GM12878 (cell line): ENCODE results near the gene HJV. TPM values are rescaled to one million over a fixed set of nuclear protein-coding genes. Genes with fewer than 3 reads are reported as not detected.

Experiments
- ATAC-seq: fragments of 200-7000 bp; cut with Tn5 transposase; 3 replicates; pipeline ENCODE4 v1.9.1; 2020; ENCODE audit warnings: mild to moderate bottlenecking, moderate library complexity
- BruUV-seq: library from RNA; stranded (reverse); fragments of 400-500 nt; replicated peaks from 2 replicates; lab custom pipeline; 2021; lab: Mats Ljungman, UMichigan
- CTCF ChIA-PET: fragments of 300-600 bp; sonication (Branson Sonifier 250); formaldehyde crosslinking; extraction: SDS; loops from one replicate; lab custom pipeline; 2021; ENCODE audit warnings: inconsistent platforms; lab: Yijun Ruan, JAX
- POLR2A ChIA-PET: fragments of 350-600 bp; formaldehyde crosslinking; extraction: SDS; loops from one replicate; lab custom pipeline; 2021; ENCODE audit warnings: inconsistent platforms; lab: Charles Lee
- RAD21 ChIA-PET: fragments of 300-600 bp; sonication (Branson Sonifier 250); formaldehyde crosslinking; loops from one replicate; lab custom pipeline; 2023; ENCODE audit warnings: antibody characterized with exemption; ENCODE audit not compliant: unreplicated experiment; lab: Charles Lee
- SMC1A ChIA-PET: fragments of 300-600 bp; sonication (Branson Sonifier 250); formaldehyde crosslinking; loops from one replicate; lab custom pipeline; 2023; ENCODE audit not compliant: unreplicated experiment, uncharacterized antibody; lab: Charles Lee
- DNase-seq: peaks from one replicate; pipeline ENCODE4 v3.0.0-alpha.2; 2011; ENCODE audit warnings: low read depth, low spot score
- FAIRE-seq: peaks from 3 replicates; lab custom pipeline; 2011; peaks lifted over from hg19 to GRCh38; lab: Jason Lieb, UNC
- H2AFZ ChIP-seq: 2 replicates; pipeline ENCODE4 v1.6.0; 2011; ENCODE audit warnings: low read depth, low read length, control low read depth; ENCODE audit not compliant: control insufficient read depth
- H3K27ac ChIP-seq: 2 replicates; pipeline ENCODE4 v1.5.1; 2011; ENCODE audit warnings: control low read depth; ENCODE audit not compliant: control insufficient read depth, insufficient read depth
- H3K27me3 ChIP-seq, 2 experiments: replicated peaks in 1 of 2; 2 replicates each; pipeline versions ENCODE4 v1.6.0 to v1.6.1; 2011; ENCODE audit warnings: low read length in 1 of 2; ENCODE audit not compliant: control insufficient read depth in 2 of 2, insufficient read depth in 2 of 2
- H3K36me3 ChIP-seq, 2 experiments: 2 replicates each; pipeline ENCODE4 v1.5.1; 2011; ENCODE audit warnings: low read length in 1 of 2; ENCODE audit not compliant: control insufficient read depth in 2 of 2, insufficient read depth in 2 of 2
- H3K4me1 ChIP-seq: 2 replicates; pipeline ENCODE4 v1.6.1; 2011; ENCODE audit warnings: mild to moderate bottlenecking, low read length, moderate library complexity, mixed read lengths; ENCODE audit not compliant: control insufficient read depth, insufficient read depth
- H3K4me2 ChIP-seq: 2 replicates; pipeline ENCODE4 v1.6.0; 2011; ENCODE audit warnings: control low read depth; ENCODE audit not compliant: control insufficient read depth, insufficient read depth
- H3K4me3 ChIP-seq: fragments of 200-600 bp; sonication (generic); 2 replicates; pipeline ENCODE4 v1.5.1; 2016
- H3K79me2 ChIP-seq: 2 replicates; pipeline ENCODE4 v1.6.0; 2011; ENCODE audit warnings: low read length; ENCODE audit not compliant: control insufficient read depth, insufficient read depth
- H3K9ac ChIP-seq: 2 replicates; pipeline ENCODE4 v1.8.0; 2011; ENCODE audit warnings: low read length, control low read depth, mixed read lengths; ENCODE audit not compliant: control insufficient read depth, insufficient read depth
- H3K9me3 ChIP-seq: replicated peaks from 3 replicates; pipeline ENCODE4 v1.5.1; 2011; ENCODE audit warnings: mild to moderate bottlenecking, low read length; ENCODE audit not compliant: control insufficient read depth, insufficient read depth
- H4K20me1 ChIP-seq: 2 replicates; pipeline ENCODE4 v1.6.0; 2011; ENCODE audit not compliant: control insufficient read depth, insufficient read depth
- BRCA1 ChIP-seq: IDR thresholded peaks from 2 replicates; pipeline ENCODE4 v1.6.1; 2011; ENCODE audit warnings: low read depth, low read length, improper control_type of control experiment
- HSF1 ChIP-seq: fragments of 150-350 bp; IDR thresholded peaks from 2 replicates; pipeline ENCODE4 v1.6.1; 2014; ENCODE audit warnings: mild to moderate bottlenecking, low read depth, low read length
- MXI1 ChIP-seq: fragments of 150-350 bp; IDR thresholded peaks from 2 replicates; pipeline ENCODE4 v1.6.1; 2011; ENCODE audit warnings: low read depth, mild to moderate bottlenecking, inconsistent platforms, low read length, improper control_type of control experiment
- NR2C1 ChIP-seq: fragments of 450-650 bp; IDR thresholded peaks from 2 replicates; pipeline ENCODE4 v1.6.1; 2017; ENCODE audit warnings: antibody characterized with exemption, mild to moderate bottlenecking, moderate library complexity
- ZNF592 ChIP-seq: fragments of 450-650 bp; IDR thresholded peaks from 2 replicates; pipeline ENCODE4 v1.6.1; 2017; ENCODE audit warnings: mild to moderate bottlenecking, moderate library complexity
- ZNF622 ChIP-seq: fragments of 450-650 bp; IDR thresholded peaks from 2 replicates; pipeline ENCODE4 v1.6.1; 2017; ENCODE audit warnings: mild to moderate bottlenecking, inconsistent platforms
- ZSCAN29 ChIP-seq: fragments of 450-650 bp; IDR thresholded peaks from 2 replicates; pipeline ENCODE4 v1.6.1; 2017; ENCODE audit warnings: mild to moderate bottlenecking, moderate library complexity
- WGBS: methylation state at CpG from one replicate; pipeline ENCODE4 v1.1.6; 2016; ENCODE audit warnings: low lambda C conversion rate; ENCODE audit not compliant: insufficient replicate concordance, insufficient coverage; ENCODE audit errors: missing lambda C conversion rate; 5-methylcytosine and 5-hydroxymethylcytosine counted together
- in situ Hi-C: fragments of 300-500 bp; cut with MboI; formaldehyde crosslinking; loops from 9 replicates; pipeline ENCODE4 v1.14.3; 2018; ENCODE audit warnings: mixed read lengths
- intact Hi-C: fragments of 100-400 bp; cut with micrococcal nuclease; formaldehyde crosslinking; loops from one replicate; pipeline ENCODE4 v1.14.2; 2022; ENCODE audit not compliant: unreplicated experiment
- polyA plus RNA-seq, 11 experiments: library from polyadenylated mRNA; depleted of rRNA in 4 of 11; unstranded in 6 of 11; stranded (reverse) in 5 of 11; fragments of >200 nt; fragmentation: Nextera tagmentation in 4 of 11; fragmentation: Illumina TruSeq in 1 of 11; extraction: Ambion mirVana in 4 of 11; extraction: Trizol in 1 of 11; gene quantifications; 1 replicate in 1 of 11; 2 replicates in 10 of 11; pipeline versions ENCODE4 v1.2.1 to v1.2.3, GENCODE V29; 2011 to 2016; ENCODE audit warnings: inconsistent platforms in 2 of 11, missing spikeins in 2 of 11, low read depth in 1 of 11
- total RNA-seq, 4 experiments: library from RNA; depleted of rRNA in 3 of 4; stranded (reverse); fragments of >200 nt in 3 of 4; fragmentation: Illumina TruSeq in 1 of 4; extraction: Trizol in 1 of 4; gene quantifications; 2 replicates each; pipeline versions ENCODE4 v1.2.1 to v1.2.3, GENCODE V29; 2013 to 2021

HJV gene
- total and polyA plus RNA-seq, 10 of the 15 experiments (the other 5 are each of a cell fraction or from before 2014, with no cell fraction given), result not detected

GRCh38 chr1:145977016-145977415 lies 44.5 kb downstream of the HJV start:
- ATAC-seq, result no peak
- H3K9me3 ChIP-seq, result no peaks in the 10 kb centered on the region
- H3K27me3 ChIP-seq, result no peaks in the 10 kb centered on the region
- H3K4me3 ChIP-seq, result no peak overlapping the region
- BruUV-seq, result no TSS peak
- H3K4me1 ChIP-seq, result peaks cover 44% of the 10 kb centered on the region
- no peak for FAIRE-seq
- no peaks in the 10 kb centered on the region for H3K79me2 ChIP-seq
- in situ Hi-C loops (no loop called here), intact Hi-C loops (loop anchor here (1.0 to 2.0 kb wide), 3 partner anchors 18 to 36 kb away; partner anchors contain the start of gene LIX1L)
- DNase-seq, result no peak
- no peak overlapping the region for H3K27ac ChIP-seq
- H3K9ac ChIP-seq, result no peak overlapping the region
- CTCF ChIA-PET, result interaction anchor here (0.7 to 9.4 kb wide), 21 partner anchors 9 to 131 kb away, joined by 3 to 361 read pairs (median 7); partner anchors contain the start of genes ANKRD34A, LIX1L, NUDT17 and PEX11B
- peak overlapping the region; percentile 58; the same call in 1 of the 2 replicates for H2AFZ ChIP-seq
- WGBS, result 62% methylated on average over 5 of the region's 5 CpGs
- H3K4me2 ChIP-seq, result no peak overlapping the region
- RAD21 ChIA-PET, result interaction anchor here (0.7 to 7.9 kb wide), 13 partner anchors 12 to 184 kb away, joined by 3 to 136 read pairs (median 8); partner anchors contain the start of genes ANKRD34A, LIX1L, NUDT17 and PEX11B
- SMC1A ChIA-PET, result interaction anchor here (0.7 to 10.9 kb wide), 15 partner anchors 12 to 132 kb away, joined by 3 to 244 read pairs (median 20); partner anchors contain the start of genes ANKRD34A, LIX1L, NUDT17 and PIAS3
- POLR2A ChIA-PET, result interaction anchor here (0.7 to 6.5 kb wide), 9 partner anchors 8 to 55 kb away, joined by 3 to 102 read pairs (median 8); partner anchors contain the start of genes ANKRD34A, POLR3GL and TXNIP
- H4K20me1 ChIP-seq, result no peaks in the 10 kb centered on the region
- TF ChIP-seq ZNF592 (no peak), ZNF622 (no peak), BRCA1 (no peak), MXI1 (no peak), HSF1 (no peak), NR2C1 (no peak), ZSCAN29 (no peak)
- H3K36me3 ChIP-seq, result no peaks in the 10 kb centered on the region
